ENCODE data around the gene ATOSB. TPM values are rescaled to one million over a fixed set of nuclear protein-coding genes. Genes with fewer than 3 reads are reported as not detected.
"Not testable (repeated sequence)": the region's sequence is repeated elsewhere in the genome, so short reads cannot be mapped to it uniquely, and the experiment has no call there.

The ATOSB gene
- 3.2 TPM for polyA plus RNA-seq (2012; ENCODE audit: missing spikeins)

DNA sequence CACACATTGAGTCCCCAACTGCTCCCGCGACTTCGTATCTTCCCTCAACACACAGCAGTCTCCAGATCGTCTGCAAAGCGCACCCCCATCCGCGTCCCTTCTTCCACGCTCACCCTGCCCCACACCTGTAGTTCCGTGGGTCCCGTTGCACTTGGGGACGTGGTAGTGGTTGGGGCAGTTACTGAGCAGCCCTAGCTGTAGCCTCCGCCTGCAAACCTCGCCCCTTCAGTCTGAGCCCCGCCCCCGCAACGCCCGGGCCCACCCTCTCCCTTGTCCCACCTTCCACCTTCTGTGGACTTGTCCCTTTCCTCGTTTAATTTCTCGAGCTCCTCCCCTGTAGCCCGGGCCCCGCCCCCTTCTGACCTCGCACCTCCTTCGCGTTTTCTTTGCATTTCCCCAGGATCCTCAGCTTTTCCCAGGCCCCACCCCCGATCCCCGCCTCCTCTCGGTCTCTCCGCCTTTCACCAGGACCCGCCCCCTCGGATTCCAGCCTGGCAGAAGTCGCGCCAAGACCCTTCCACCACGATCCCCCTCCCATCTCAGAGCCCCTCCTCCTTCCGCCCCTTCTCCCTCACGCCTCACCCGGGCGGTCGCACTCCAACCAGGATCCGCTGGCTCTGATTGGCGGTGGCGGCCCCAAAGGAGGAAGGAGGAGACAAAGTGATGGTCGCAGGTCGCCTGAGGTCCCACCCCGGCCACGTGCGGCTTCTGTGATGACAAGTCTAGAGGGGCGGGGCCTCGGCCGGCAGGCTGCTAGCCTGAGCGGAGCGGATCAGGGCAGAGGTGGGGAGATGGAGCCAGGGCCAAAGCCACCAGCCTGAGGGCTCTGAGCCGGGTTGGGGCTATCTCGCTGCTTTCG is at the start of gene ATOSB:
TSS of gene ATOSB (minus strand) at position 183 of the 859 bp plus-strand sequence. CDS start 7,588 bp downstream, outside the sequence.
- DNase-seq (ENCODE audit: insufficient read length) (peak; percentile 85), FAIRE-seq (peak; percentile 92)
- TF ChIP-seq POLR2AphosphoS5 (IDR thresholded peaks at IDR 0.05; ENCODE audit: low read depth, low read length) (no peak), POLR2A (IDR thresholded peaks at IDR 0.05; ENCODE audit: low read depth, low read length) (no peak), TAF1 (IDR thresholded peaks at IDR 0.05; ENCODE audit: borderline replicate concordance, low read depth, low read length) (no peak)

DNA sequence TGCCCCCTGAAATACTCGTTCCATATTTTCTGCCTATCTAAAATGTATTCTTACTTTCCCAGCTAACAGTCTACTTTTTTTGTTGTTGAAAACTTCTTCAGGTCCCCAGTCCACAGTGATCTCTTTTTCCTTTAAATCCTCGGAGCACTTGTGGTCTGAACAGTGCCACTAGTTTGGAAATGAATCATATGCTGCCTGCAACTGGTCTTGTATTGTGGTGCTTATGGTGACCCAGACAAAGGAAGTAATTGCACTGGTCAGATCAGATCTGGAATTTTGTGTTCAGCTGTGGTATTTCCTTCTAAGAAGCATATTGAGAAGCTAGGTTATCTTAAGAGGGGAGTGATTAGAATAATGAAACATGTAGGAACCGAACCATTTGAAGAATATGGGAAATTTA is 49.0 kb upstream of the ATOSB start:
- FAIRE-seq: no peak

GRCh38 chr9:35163413-35163812 is 47.8 kb upstream of the ATOSB start:
- TF ChIP-seq TAF1 (IDR thresholded peaks at IDR 0.05; ENCODE audit: borderline replicate concordance, low read depth, low read length) (no peak), POLR2AphosphoS5 (IDR thresholded peaks at IDR 0.05; ENCODE audit: low read depth, low read length) (no peak), POLR2A (IDR thresholded peaks at IDR 0.05; ENCODE audit: low read depth, low read length) (no peak)
- DNase-seq (ENCODE audit: insufficient read length) (no peak), FAIRE-seq (no peak)

More for the DNA sequence above, 49.0 kb upstream of the ATOSB start:
- DNase-seq (ENCODE audit: insufficient read length): no peak
- no peak for TF ChIP-seq POLR2A (IDR thresholded peaks at IDR 0.05; ENCODE audit: low read depth, low read length)
- no peak for TF ChIP-seq TAF1 (IDR thresholded peaks at IDR 0.05; ENCODE audit: borderline replicate concordance, low read depth, low read length)
- no peak for TF ChIP-seq POLR2AphosphoS5 (IDR thresholded peaks at IDR 0.05; ENCODE audit: low read depth, low read length)

DNA sequence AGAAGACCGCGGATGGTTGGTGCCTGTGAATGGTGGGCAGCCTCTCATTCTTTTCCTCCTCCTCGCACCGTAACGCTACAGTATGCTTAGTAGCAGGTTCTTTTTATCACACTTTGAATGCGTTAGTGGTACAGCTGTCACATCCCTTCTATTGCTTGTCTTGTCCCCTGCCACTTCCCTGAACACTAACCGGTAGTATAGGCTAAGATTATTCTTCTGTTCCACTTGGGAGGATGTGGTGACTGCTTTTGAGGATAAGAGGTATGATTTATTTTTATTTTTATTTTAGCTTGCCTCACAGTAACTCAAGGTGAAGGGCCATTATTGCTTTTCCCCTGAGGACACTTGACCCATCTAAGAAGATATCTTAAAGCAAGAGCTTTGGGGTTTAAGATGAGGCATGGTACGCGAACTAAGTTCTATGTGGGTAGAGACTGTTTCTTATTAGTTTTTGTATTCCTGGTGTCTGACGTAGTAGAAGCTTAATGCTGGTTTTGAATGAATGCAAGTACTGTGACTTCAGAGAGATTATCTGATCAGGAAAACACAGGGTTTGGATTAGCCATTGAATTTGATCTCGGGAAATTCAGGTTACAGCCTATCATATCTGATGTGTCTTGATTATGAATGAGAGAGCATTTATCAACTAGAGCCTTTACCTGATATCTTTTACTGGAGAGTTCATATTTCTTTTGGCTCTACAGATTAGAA is 47.1 kb upstream of the ATOSB start:
- FAIRE-seq (no peak), DNase-seq (ENCODE audit: insufficient read length) (no peak)
- TF ChIP-seq POLR2A (IDR thresholded peaks at IDR 0.05; ENCODE audit: low read depth, low read length) (no peak), TAF1 (IDR thresholded peaks at IDR 0.05; ENCODE audit: borderline replicate concordance, low read depth, low read length) (no peak), POLR2AphosphoS5 (IDR thresholded peaks at IDR 0.05; ENCODE audit: low read depth, low read length) (no peak)

GRCh38 chr9:35161713-35162604 is 46.3 kb upstream of the ATOSB start, which contains the start of gene UNC13B:
Gene UNC13B (plus strand): TSS chr9:35162009. CDS start chr9:35162284, 275 bp downstream.
- TF ChIP-seq POLR2A (IDR thresholded peaks at IDR 0.05; ENCODE audit: low read depth, low read length) (no peak), POLR2AphosphoS5 (IDR thresholded peaks at IDR 0.05; ENCODE audit: low read depth, low read length) (no peak), TAF1 (IDR thresholded peaks at IDR 0.05; ENCODE audit: borderline replicate concordance, low read depth, low read length) (no peak)
- FAIRE-seq: no peak
- peak; percentile 47 for DNase-seq (ENCODE audit: insufficient read length)

DNA sequence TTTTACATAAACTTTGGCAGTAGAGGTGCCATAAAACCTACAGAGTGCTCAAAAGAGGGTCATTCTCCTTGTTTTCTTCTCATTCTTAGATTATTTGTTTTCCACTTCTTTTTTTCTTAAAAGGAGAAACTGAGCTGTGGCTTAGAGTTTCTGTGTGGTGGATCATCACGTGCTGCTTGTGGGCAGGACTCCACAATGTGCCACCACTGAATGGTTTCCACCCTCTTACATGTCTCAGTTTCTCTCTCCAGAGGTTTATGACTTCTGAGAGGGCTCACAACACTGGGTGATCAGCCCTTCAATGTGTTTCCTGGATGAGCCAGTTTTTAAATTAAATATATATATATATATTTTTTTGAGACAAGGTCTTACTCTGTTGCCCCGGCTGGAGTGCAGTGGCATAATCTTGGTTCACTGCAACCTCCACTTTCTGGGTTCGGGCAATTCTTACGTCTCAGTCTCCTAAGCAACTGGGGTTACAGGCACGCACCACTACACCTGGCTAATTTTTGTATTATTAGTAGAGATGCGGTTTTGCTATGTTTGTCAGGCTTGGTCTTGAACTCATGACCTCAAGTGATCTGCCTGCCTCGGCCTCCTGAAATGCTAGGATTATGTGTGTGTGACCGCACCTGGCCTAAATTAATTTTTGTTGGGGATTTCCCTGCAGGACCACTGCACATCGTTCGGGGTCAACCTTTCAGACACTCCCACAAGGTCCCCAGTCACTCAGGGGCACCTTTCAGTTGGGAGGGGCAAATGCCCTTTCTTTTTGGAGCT is 43.0 kb upstream of the ATOSB start:
- no peak for DNase-seq (ENCODE audit: insufficient read length)
- TF ChIP-seq TAF1 (IDR thresholded peaks at IDR 0.05; ENCODE audit: borderline replicate concordance, low read depth, low read length) (no peak), POLR2A (IDR thresholded peaks at IDR 0.05; ENCODE audit: low read depth, low read length) (no peak), POLR2AphosphoS5 (IDR thresholded peaks at IDR 0.05; ENCODE audit: low read depth, low read length) (no peak)
- no peak for FAIRE-seq

DNA sequence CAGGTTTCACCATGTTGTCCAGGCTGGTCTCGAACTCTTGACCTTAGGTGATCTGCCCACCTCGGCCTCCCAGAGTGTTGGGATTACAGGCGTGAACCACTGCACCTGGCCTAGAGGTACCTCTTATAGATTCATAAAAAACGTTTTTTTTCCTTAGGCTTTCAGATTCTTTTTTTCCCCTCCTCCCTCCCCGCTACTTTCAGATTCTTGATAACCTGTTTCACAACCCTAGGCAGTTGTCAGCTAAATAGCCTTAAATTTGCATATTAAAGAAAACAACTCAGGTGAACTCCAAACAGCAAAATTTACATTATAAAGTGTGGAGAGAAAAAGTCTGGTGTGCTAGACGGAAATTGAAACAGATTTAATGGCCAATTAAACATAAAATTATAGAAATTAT is 42.2 kb upstream of the ATOSB start:
- not testable (repeated sequence) for DNase-seq (ENCODE audit: insufficient read length); FAIRE-seq

DNA sequence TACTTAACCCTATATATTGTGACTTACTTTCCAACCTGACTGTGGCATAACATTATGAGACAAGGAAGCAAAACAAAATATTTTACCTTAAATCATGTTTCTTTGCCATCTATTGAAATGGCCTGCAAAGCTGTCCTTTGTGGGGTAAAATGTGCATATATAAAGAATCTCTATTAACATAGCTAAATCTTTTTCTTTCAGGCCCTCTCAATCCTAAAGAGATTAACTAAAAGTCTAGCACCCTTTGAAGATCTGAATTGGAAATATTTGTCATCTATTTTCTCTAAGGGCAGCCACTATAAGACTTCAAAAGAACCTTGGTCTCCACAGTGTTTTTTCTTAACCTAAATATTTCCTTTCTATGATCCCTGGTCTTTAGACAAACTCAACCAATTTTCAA is 41.1 kb upstream of the ATOSB start:
- TF ChIP-seq POLR2A (IDR thresholded peaks at IDR 0.05; ENCODE audit: low read depth, low read length) (no peak), POLR2AphosphoS5 (IDR thresholded peaks at IDR 0.05; ENCODE audit: low read depth, low read length) (no peak), TAF1 (IDR thresholded peaks at IDR 0.05; ENCODE audit: borderline replicate concordance, low read depth, low read length) (no peak)
- FAIRE-seq: no peak
- no peak for DNase-seq (ENCODE audit: insufficient read length)

GRCh38 chr9:35152926-35153325 is 37.3 kb upstream of the ATOSB start:
- DNase-seq (ENCODE audit: insufficient read length) (no peak), FAIRE-seq (no peak)
- TF ChIP-seq POLR2A (IDR thresholded peaks at IDR 0.05; ENCODE audit: low read depth, low read length): no peak
- TF ChIP-seq TAF1 (IDR thresholded peaks at IDR 0.05; ENCODE audit: borderline replicate concordance, low read depth, low read length): no peak
- no peak for TF ChIP-seq POLR2AphosphoS5 (IDR thresholded peaks at IDR 0.05; ENCODE audit: low read depth, low read length)

GRCh38 chr9:35147941-35148563 is 32.4 kb upstream of the ATOSB start:
- DNase-seq (ENCODE audit: insufficient read length); FAIRE-seq: not testable (repeated sequence)
